Liver (tissue), 9 donors: ENCODE data around the gene MYH7B. TPM values are rescaled to one million over a fixed set of nuclear protein-coding genes. Genes with fewer than 3 reads are reported as not detected.

ENCODE experiments used
- DNase-seq: peaks from one replicate; pipeline ENCODE4 v3.0.0-alpha.2; 2017; ENCODE audit warnings: low spot score
- H3K27ac ChIP-seq, 2 donors: one replicate each; pipeline ENCODE4 v1.7.0; 2013; ENCODE audit warnings: inconsistent platforms in 2 of 2, low read length in 2 of 2, control low read depth in 1 of 2, low read depth in 1 of 2, mild to moderate bottlenecking in 1 of 2
- H3K27me3 ChIP-seq, 4 donors: one replicate each; pipeline versions ENCODE4 v1.6.1 to v1.7.0; 2013; ENCODE audit warnings: low read length in 3 of 4, inconsistent platforms in 1 of 4, mild to moderate bottlenecking in 1 of 4, moderate library complexity in 1 of 4; ENCODE audit not compliant: control insufficient read depth in 4 of 4, insufficient read depth in 4 of 4
- H3K36me3 ChIP-seq, 4 donors: one replicate each; pipeline versions ENCODE4 v1.6.1 to v1.7.0; 2013; ENCODE audit warnings: low read length in 3 of 4, mild to moderate bottlenecking in 3 of 4, low read depth in 1 of 4, moderate library complexity in 1 of 4; ENCODE audit not compliant: control insufficient read depth in 4 of 4, insufficient read depth in 3 of 4
- H3K4me1 ChIP-seq, 4 donors: one replicate each; pipeline versions ENCODE4 v1.6.1 to v1.7.0; 2013; ENCODE audit warnings: low read length in 3 of 4, mild to moderate bottlenecking in 3 of 4, moderate library complexity in 1 of 4; ENCODE audit not compliant: control insufficient read depth in 4 of 4, insufficient read depth in 4 of 4
- H3K4me3 ChIP-seq, 3 donors: one replicate each; pipeline versions ENCODE4 v1.6.1 to v1.7.0; 2013; ENCODE audit warnings: low read length in 3 of 3, control low read depth in 1 of 3, low read depth in 1 of 3, mild to moderate bottlenecking in 1 of 3
- H3K9ac ChIP-seq, 2 donors: one replicate each; pipeline ENCODE4 v1.7.0; 2013; ENCODE audit warnings: low read length in 2 of 2, mild to moderate bottlenecking in 2 of 2, moderate library complexity in 2 of 2, control low read depth in 1 of 2, low read depth in 1 of 2
- H3K9me3 ChIP-seq, 4 donors: one replicate each; pipeline versions ENCODE4 v1.6.1 to v1.7.0; 2013; ENCODE audit warnings: low read length in 3 of 4; ENCODE audit not compliant: control insufficient read depth in 4 of 4
- ATF3 ChIP-seq: IDR thresholded peaks from 2 replicates; pipeline ENCODE4 v1.6.1; 2016; ENCODE audit warnings: antibody characterized with exemption
- CTCF ChIP-seq: fragments of 150-350 bp; IDR thresholded peaks from 2 replicates; pipeline ENCODE4 v1.5.1; 2017; ENCODE audit warnings: improper control_type of control experiment, low read depth, low read length; ENCODE audit not compliant: missing input control
- EGR1 ChIP-seq, 2 donors: IDR thresholded peaks; 2 replicates each; pipeline ENCODE4 v1.6.1; 2016 to 2018; ENCODE audit warnings: antibody characterized with exemption in 2 of 2, low read depth in 2 of 2
- FOXA1 ChIP-seq: IDR thresholded peaks from 2 replicates; pipeline ENCODE4 v1.6.1; 2016; ENCODE audit warnings: antibody characterized with exemption
- FOXA2 ChIP-seq: IDR thresholded peaks from 2 replicates; pipeline ENCODE4 v1.6.1; 2016; ENCODE audit warnings: antibody characterized with exemption
- GABPA ChIP-seq, 2 donors: IDR thresholded peaks in 1 of 2; conservative IDR thresholded peaks in 1 of 2; 2 replicates each; pipeline ENCODE4 v1.6.1; 2016; ENCODE audit warnings: antibody characterized with exemption in 2 of 2, mild to moderate bottlenecking in 1 of 2, moderate library complexity in 1 of 2
- HNF4A ChIP-seq, 2 donors: conservative IDR thresholded peaks; 2 replicates each; pipeline ENCODE4 v1.6.1; 2016; ENCODE audit warnings: antibody characterized with exemption in 2 of 2, mild to moderate bottlenecking in 2 of 2
- HNF4G ChIP-seq: IDR thresholded peaks from 2 replicates; pipeline ENCODE4 v1.6.1; 2016; ENCODE audit warnings: antibody characterized with exemption
- JUND ChIP-seq, 2 donors: IDR thresholded peaks; 2 replicates each; pipeline ENCODE4 v1.6.1; 2016; ENCODE audit warnings: antibody characterized with exemption in 2 of 2
- MAX ChIP-seq: IDR thresholded peaks from 2 replicates; pipeline ENCODE4 v1.6.1; 2016; ENCODE audit warnings: antibody characterized with exemption
- NR2F2 ChIP-seq: IDR thresholded peaks from 2 replicates; pipeline ENCODE4 v1.6.1; 2016; ENCODE audit warnings: antibody characterized with exemption
- RAD21 ChIP-seq, 2 donors: IDR thresholded peaks; 2 replicates each; pipeline ENCODE4 v1.6.1; 2016; ENCODE audit warnings: antibody characterized with exemption in 2 of 2, mild to moderate bottlenecking in 2 of 2
- REST ChIP-seq: IDR thresholded peaks from 2 replicates; pipeline ENCODE4 v1.6.1; 2016; ENCODE audit warnings: antibody characterized with exemption, mild to moderate bottlenecking
- RXRA ChIP-seq, 2 donors: IDR thresholded peaks; 2 replicates each; pipeline ENCODE4 v1.6.1; 2017 to 2018; ENCODE audit warnings: antibody characterized with exemption in 2 of 2, mild to moderate bottlenecking in 1 of 2
- SP1 ChIP-seq: IDR thresholded peaks from 2 replicates; pipeline ENCODE4 v1.6.1; 2018; ENCODE audit warnings: antibody characterized with exemption, mild to moderate bottlenecking
- TAF1 ChIP-seq: conservative IDR thresholded peaks from 2 replicates; pipeline ENCODE4 v1.6.1; 2016; ENCODE audit warnings: antibody characterized with exemption, mild to moderate bottlenecking
- YY1 ChIP-seq: IDR thresholded peaks from 2 replicates; pipeline ENCODE4 v1.6.1; 2016; ENCODE audit warnings: antibody characterized with exemption, mild to moderate bottlenecking
- ZBTB33 ChIP-seq: IDR thresholded peaks from 2 replicates; pipeline ENCODE4 v1.6.1; 2016; ENCODE audit warnings: antibody characterized with exemption
- WGBS: extraction: QIAGEN DNeasy Blood & Tissue Kit; methylation state at CpG from one replicate; pipeline ENCODE4 v1.1.7; 2013; 5-methylcytosine and 5-hydroxymethylcytosine counted together
- polyA plus RNA-seq, 2 donors: library from polyadenylated mRNA; stranded (reverse) in 1 of 2; unstranded in 1 of 2; fragments of 200-250 nt in 1 of 2; fragments of >200 nt in 1 of 2; fragmentation: Nextera tagmentation in 1 of 2; extraction: Ambion mirVana in 1 of 2; gene quantifications; one replicate each; pipeline versions ENCODE4 v1.2.1 to v1.2.3, GENCODE V29; 2013 to 2015
- total RNA-seq, 2 donors: library from RNA; depleted of rRNA; stranded (reverse); fragments of >200 nt; gene quantifications; one replicate each; pipeline ENCODE4 v1.2.3, GENCODE V29; 2014
- donor health status: healthy.
- donor health status: healthy.
- donor health status: healthy.
- donor health status: healthy.
- donor health status: healthy.

MYH7B gene
- total and polyA plus RNA-seq, 4 donors = 0.12 to 0.33 (median 0.24) TPM

- WGBS = 98% methylated on average over 9 of the region's 9 CpGs
- TF ChIP-seq MAX (no peak), GABPA (IDR thresholded peaks at IDR 0.05 in 1 of 2, conservative IDR thresholded peaks at IDR 0.05 in 1 of 2) (no peak), TAF1 (no peak), RAD21 (IDR thresholded peaks at IDR 0.05) (no peak), ZBTB33 (no peak), NR2F2 (no peak), REST (no peak), HNF4G (no peak)
- no peak overlapping the region for H3K9ac ChIP-seq
- H3K4me1 ChIP-seq = peaks cover 0 to 3% (median under 1%) of the 10 kb centered on the region in 4 donors
- DNase-seq = no peak
- peaks cover 4 to 41% (median 13%) of the 10 kb centered on the region in 4 donors for H3K36me3 ChIP-seq
- H3K9me3 ChIP-seq = no peaks in the 10 kb centered on the region
- no peaks in the 10 kb centered on the region for H3K27me3 ChIP-seq
- no peak overlapping the region for H3K4me3 ChIP-seq
- no peak overlapping the region for H3K27ac ChIP-seq
Observed at GRCh38 chr20:34942301-34942700, 13.4 kb upstream of the MYH7B start.

- WGBS = 89% methylated on average over 2 of the region's 2 CpGs
- H3K27me3 ChIP-seq = no peaks in the 10 kb centered on the region
- no peaks in the 10 kb centered on the region for H3K9me3 ChIP-seq
- H3K27ac ChIP-seq = no peak overlapping the region
- H3K4me1 ChIP-seq = peaks cover 0 to 2% (median under 1%) of the 10 kb centered on the region in 4 donors
- H3K9ac ChIP-seq = no peak overlapping the region
- peaks cover 4 to 41% (median 12%) of the 10 kb centered on the region in 4 donors for H3K36me3 ChIP-seq
- no peak for DNase-seq
- no peak overlapping the region for H3K4me3 ChIP-seq
- no peak for TF ChIP-seq ATF3
- TF ChIP-seq FOXA2 = no peak
- no peak for TF ChIP-seq GABPA (IDR thresholded peaks at IDR 0.05 in 1 of 2, conservative IDR thresholded peaks at IDR 0.05 in 1 of 2)
- no peak for TF ChIP-seq FOXA1
- no peak for TF ChIP-seq HNF4A (conservative IDR thresholded peaks at IDR 0.05)
- no peak for TF ChIP-seq HNF4G
- TF ChIP-seq EGR1 (IDR thresholded peaks at IDR 0.05; ENCODE audit: low read depth in 2 of 2) = no peak
- TF ChIP-seq JUND (IDR thresholded peaks at IDR 0.05) = no peak
- no peak for TF ChIP-seq MAX
- no peak for TF ChIP-seq REST
- TF ChIP-seq TAF1 = no peak
- TF ChIP-seq NR2F2 = no peak
- TF ChIP-seq RAD21 (IDR thresholded peaks at IDR 0.05) = no peak
- no peak for TF ChIP-seq RXRA (IDR thresholded peaks at IDR 0.05)
- no peak for TF ChIP-seq CTCF
- no peak for TF ChIP-seq YY1
- no peak for TF ChIP-seq SP1
Observed at GRCh38 chr20:34943808-34944567, 11.7 kb upstream of the MYH7B start.
